GM21360 (cell line): ENCODE data around the gene GBGT1.

Experiments used
- ATAC-seq: cut with Tn5 transposase; IDR thresholded peaks from one replicate; pipeline ENCODE4 v1.9.1; 2021; ENCODE audit warnings: mild to moderate bottlenecking, moderate library complexity; ENCODE audit not compliant: unreplicated experiment

The GBGT1 gene

DNA sequence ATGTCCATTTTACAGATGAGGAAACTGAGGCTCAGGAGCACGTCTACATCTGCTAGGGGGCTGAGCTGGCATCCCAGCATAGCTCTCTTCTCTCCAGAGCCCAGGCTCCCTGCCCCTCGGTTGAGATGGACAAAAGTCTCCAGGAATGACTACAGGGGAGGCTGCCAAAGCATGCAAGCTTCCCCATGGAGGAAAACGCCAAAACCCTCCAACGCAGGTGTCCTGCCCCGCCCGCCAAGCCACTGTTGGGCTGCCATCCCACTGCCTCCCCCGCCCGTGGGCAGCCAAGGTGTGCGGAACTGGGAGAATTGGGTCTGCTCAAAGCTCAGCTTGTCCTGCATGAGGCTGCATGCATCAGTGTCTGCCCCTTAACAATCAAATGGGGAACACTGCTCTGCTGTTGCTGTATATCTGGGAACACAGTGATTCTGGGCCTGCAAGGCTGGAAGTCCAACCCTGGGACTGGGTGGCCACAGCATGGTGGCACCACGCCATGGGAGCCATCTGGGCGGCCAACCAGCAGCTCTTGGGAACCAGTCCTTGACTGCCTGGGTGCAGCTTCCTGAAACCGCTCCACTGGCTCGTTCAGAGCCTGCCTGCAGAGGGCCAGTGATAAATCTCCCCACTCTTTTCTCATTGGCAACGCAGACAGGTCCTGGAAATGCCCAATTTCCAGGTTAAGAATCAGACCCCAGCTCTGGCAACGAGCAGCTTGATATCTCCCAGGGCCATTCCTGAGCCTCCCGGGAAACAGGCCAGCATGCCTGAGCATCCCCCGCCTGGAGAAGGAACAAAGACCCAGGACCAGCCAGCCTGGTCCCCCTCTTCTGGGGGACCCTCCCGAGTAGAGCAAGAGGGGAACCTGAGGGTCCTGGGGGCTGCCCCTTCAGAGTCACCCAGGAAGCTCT lies 46.2 kb downstream of the GBGT1 start:
- ATAC-seq, result no peak

DNA sequence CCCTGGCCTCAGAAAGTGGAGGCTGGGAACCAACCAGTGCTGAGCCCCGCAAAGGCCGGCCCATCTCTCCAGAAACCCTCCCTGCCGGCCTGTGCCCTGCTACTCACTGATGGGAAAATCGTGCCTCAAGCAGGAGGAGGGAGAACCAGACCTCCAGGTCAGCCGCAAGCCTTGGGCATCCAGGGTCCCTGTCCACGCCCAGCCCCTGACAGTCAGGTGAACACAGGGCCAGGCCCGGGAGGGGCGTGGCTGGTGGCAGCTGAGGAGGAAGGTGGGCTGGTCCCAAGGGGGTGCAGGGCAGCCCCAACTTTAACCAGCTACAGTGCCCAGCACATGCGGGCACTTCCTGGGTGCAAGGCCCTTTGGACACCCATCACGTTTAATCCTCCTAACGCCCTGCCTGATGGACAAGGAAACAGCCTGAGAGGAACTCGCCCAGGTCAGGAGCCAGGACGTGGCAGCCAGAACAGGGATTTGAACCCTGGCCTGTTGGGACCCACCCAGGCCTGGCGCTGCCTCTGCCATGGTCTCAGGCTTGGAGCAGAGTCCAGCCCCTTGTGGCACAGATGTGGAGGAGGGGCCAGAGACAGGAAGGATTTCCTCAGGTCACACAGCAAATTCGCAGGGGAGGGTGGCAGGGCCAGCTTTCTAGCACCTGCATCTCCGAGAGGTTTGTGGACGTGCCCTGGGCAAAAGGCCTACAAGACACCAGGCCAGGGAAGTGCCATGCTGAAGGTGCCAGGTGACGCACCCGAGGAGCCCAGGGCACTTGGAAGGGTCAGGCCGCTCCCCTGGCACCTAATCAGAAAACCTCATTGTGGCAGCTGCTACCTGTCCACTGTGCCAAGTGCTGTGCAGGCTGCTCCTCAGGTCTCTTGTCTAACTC lies 47.1 kb downstream of the GBGT1 start:
- no peak for ATAC-seq

DNA sequence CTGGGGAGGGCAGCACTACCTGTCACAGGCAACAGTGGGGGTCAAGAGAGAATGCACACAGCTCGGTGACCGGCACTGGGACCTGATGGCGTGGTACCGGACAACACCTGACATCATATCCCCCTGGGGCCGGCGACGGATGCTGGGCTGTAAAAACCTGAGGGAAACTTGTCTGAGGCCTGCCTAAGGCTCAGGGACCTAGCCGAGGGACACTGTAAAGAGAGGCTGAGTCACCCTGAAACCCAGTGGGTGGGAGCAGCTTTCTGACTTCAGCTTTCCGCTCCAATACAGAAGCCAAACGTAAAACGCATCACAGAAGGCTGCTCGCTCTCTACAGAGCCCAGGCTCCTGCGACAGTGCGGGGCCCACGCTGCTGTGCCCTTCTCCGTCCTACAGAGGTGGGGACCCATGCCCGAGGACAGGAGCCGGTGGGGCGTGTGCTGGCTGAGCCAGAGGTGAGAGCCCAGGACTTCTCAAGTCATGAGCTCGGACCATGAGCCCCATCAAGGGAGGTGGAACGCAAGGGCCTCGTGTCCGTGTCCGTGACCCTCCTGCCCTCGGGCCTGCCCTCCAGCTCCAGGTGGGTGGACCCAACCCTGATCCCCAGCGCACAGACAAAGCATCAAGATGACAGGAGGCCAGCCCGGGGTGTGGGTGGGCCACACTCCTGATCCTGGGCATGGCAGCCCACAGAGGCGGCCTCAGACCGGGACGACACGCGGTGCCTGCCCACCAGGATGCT lies 47.9 kb downstream of the GBGT1 start:
- ATAC-seq, result peak; percentile 70

DNA sequence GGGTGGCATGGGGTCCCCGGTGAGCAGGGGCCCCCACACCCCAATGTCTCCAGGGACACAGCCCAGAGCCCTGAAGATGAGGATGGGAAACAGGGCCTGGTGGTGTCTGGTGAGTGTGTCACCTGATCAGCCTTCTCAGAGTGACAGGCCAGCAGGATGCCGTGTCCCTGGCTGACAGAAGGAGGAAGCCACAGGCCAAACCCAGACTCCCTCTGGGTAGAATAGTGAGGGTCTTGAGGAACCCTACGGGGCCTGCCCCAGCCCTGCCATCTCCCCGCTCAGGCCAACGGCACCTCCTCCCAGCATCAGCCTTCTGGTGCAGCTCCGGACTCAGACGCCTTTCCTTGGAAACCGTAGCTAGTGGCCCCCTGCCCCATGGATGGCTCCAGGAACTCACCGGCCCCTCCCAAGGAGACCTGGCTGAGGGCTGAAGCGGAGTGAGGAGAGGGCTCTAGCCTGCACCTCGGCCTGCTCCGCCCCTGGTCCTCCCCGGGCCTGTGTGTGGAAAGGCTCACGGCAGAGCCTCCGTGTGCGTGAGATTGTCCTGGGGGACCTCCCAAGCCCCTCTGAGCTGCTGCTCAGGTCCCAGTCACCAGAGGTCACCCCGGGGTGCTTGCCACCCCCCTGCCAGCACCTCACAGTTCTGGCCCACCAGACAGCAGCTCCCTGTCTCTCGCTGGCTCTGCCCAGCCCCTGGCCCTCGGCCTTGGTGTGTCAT lies 48.7 kb downstream of the GBGT1 start:
- no peak for ATAC-seq

DNA sequence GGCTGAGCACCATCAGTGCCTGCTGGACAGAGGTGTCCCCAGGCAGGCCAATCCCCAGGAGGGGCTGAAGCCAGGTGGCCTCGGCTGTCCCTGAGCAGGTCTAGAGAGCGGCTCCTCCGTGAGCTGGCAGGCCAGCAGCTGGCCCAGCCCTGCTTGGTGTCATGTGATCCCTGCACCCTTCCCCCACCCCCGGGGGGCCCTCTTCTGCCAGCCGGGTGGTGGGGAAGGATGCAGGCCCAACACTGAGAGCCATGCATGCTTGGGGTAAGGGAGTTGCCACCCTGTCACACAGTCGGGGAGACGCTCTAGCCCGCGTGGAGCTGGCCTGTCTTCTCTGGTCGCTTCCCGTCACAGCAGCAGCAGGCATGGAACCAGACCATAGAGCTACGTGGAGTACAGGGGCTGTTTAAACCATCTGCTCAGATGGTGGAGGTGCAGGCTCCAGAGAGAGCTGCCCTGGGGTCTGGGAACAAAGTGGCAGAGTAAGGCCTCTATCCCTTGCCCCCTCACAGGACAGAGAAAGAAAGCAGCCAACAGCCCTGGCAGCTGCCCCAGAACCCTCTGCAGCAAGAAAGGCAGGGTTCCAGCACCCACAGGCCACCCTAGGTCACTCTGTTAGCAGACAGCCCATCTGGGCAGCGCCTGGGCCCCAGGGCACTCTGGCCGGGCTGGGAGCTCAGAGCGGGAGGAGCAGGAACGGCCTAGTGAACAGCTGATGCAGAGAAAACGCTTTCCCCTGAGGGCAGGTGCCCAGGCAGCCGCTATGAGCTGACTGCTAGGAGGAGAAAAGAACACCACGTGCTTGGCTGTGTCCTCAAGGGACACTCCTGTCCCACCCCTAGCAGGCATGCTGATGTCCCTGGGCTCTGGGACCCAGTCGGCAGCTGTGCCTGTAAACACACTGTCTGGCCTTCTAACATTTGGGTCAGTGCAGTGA lies 49.5 kb downstream of the GBGT1 start:
- no peak for ATAC-seq

DNA sequence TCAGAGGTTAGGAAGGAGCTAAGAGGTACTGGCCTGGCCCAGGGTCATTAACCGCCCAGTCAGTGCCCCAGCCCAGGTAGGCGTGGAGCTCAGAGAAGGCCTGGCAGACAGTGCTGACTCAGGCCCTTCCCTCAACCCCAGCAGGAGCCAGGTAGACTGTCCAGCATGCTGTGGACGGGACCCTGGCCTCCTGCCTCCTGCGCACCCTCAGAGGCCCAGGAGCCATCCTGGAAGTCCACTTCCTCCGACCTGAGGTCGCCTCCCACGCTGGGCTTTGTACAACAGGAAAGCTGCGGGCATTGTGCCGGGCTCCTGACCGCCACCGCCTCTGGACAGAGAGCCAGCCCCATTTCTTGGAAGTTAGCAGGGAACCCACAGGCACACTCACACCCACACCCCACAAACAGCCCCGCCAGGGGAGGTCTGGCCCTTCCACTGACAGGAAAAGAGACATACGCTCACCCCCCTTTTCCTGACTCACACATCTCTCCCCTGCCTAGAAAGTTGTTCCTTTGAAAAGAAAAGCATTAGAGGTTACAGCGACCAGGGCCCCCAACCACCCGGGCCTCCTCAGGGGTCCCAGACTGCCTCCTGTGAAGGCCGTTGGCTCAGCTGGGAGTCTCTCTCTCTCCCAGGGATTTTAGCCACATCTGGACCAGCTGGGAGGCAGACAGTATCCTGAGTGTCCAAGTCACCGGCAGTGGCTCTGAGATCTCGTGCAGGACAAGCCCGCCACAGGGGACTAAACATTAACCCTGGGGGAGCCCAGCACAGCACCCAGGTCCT lies 50.4 kb downstream of the GBGT1 start:
- no peak for ATAC-seq

DNA sequence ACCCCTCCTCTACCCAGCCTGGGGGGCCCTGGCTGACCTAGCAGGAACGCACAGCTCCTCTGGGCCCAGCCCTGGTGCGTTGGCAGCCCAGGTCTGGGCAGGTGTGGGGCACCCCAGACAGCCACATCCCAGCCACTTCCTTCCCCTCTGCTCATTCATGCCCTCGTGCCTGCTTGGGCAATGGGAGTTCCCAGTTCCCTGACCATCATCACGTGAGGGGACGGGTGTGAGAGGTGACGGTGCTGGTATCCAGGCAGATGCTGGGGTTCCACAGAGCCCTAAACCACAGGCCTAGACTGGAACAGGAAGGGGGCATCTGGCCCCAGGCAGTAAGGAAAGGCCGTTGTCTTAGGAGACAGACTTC lies 51.1 kb downstream of the GBGT1 start:
- ATAC-seq, result no peak

DNA sequence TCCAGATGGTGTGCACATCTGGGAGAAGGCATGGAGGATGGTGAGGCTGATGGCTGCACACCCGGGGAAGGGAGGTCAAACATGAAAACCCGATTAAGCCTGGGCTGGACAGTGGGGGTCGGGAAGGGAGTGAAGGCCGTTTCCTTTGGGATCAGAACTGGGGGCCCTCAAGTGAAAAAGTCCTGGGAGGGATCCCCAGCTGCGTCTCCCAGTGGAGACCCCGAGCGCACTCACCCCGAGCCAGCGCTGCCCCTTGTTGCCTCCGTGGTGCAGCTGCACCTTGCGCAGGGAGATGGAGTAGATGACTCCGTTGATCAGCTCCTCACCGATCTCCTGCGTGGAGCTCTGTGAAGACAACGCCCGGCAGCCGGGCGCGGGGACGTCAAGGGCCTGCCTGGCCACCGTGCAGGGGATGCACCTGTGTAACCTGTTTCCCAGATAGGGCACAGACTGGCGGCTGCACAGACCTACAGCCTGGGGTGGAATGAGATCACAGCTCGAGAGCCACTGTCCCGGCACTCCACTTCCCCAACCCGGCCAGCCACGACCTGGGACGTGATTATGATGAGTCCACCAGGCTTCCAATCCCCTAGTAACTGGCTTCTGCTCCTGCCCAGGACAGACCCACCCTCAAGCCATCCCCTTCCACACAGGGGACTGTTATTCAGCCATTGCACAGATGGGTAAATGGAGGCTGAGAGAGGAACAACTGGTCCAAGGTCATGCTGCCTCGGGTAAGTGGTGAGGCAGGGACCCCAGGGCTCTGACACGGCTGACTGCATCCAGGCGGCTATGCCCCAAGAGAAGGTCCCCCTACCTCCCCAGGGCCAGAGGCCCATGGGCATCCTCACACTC lies 51.7 kb downstream of the GBGT1 start:
- ATAC-seq, result no peak

DNA sequence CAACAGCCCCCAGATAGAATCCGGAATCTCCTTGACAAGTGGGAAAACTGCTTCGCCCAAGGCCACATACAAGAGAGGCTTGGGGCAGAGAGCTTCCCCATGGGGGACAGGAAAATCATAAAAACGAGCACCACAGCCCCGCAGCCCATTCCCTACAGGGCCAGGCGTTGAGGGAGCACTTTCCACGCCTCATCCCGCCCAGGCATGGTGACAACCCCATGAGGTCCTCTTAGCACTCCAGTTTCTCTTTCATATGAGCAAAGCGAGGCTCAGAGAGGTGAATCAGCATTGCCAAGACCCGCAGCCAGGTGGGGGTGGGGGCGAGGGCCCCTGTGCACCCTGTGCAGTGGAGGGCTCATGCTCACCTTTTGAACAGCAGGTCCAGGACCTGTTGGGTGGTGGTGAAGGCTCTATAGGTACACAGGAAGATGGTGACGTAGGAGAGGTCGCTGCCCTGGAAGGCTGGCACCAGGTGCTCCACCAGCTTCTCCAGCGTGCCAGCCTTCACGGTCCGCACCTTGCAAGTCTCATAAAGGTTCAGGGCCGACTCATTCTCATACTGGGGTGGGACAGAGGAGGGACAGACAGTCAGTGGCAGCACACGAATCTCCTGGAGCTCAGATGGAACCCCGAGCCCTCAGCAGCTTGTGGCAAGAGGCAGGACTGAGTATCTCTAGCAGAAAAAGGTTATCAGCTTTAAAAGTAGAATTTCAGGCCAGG lies 53.6 kb downstream of the GBGT1 start:
- ATAC-seq, result no peak

DNA sequence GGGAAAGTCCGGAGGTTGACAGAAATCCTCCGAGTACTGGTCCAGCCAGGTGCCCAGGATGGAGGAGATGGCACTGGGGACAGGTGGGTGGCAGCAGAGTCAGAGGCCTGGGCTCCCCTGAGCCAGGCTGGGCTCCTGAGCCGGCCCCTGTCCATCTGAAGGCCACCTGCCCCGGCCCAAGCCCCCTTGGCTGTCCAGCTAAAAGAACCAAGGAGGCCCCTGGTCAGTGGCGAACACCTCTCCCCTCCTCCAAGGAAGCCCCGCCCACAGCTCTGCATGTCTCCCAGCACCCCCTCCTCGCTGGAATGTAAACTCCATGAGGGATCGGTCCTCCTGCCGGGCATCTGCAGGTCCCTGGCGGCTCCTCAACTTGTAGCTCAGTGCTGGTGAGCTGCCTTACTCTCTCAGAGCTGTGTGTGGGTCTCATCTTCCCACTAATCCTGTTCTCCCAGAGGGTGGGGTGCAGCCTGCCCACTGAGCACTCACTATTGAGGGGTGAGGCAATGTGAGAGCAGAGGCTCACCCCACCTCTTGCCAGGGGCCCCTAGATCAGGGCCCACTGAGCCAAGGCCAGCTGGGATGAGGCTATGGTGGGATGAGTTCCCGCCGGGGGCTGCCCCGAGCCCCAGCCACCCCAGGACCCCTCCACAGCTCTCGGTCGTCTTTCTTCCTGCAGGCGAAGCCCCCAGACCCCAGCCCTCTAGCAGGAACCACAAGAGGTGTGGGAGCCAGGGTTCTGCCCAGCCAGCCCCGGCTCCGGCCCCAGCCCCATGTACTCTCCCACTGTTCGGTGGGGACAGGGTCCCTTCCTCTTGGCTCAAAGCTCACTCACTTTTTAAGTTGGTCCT lies 54.7 kb downstream of the GBGT1 start:
- ATAC-seq, result no peak

DNA sequence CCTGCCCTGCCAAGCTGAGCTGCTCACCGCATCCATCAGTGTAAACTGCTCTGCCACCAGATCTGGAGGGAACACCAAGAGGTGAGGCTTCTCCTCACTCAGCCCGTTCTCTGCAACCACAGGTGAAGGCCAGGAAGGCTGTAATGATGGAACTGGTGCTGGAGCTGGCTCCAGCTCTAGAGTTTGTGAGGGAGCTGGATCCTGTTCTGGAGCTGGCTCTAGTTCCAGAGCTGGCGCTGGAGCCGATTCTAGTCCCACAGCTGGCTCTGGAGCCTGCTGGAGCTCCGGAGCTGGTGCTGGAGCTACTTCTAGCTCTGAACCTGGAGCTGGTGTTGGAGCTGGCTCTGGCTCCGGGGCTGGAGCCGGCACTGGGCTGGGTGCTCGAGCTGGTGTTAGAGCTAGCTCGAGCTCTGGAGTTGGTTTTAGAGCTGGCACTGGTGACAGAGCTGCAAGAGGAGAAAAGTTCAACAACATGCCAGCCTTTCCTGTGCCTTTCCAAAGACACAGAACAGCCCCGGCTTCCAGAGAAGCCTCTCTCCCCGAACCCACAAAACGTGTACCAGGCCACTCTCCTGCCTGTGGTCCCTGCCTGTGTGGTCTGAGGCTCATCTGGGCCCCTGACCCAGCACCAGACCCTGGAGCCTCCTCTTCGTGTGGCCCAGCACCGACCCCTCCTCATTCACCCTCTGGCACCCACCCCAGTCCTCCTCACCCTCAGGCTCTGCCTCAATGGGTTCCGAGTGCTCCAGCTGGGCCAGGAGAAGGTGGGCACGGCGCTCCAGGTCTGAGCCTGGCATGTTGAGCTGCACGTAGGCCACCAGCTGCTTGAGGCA lies 55.5 kb downstream of the GBGT1 start:
- no peak for ATAC-seq

DNA sequence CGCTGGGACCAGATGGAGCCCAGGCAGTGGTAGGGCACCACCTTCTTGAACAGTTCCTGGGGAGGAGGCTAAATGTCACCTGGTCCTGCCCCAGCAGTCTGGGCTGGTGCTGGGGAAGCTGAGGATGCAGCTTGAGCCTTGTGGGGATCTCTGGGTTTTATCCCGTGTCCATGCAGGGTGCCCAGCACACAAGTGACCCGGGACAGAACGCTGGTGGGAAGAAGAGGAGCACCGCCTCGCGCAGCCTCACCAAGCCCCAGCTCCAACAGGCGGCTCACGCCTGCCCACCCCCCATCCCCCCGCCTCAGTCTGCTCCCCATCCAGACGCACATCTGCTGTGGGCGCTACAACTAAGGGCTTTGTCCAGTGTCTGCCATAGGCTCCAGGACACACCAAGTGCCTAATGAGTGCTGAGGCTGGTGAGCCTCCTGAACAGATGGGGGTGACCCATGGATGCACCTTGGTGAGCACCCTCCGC lies 56.4 kb downstream of the GBGT1 start:
- no peak for ATAC-seq

DNA sequence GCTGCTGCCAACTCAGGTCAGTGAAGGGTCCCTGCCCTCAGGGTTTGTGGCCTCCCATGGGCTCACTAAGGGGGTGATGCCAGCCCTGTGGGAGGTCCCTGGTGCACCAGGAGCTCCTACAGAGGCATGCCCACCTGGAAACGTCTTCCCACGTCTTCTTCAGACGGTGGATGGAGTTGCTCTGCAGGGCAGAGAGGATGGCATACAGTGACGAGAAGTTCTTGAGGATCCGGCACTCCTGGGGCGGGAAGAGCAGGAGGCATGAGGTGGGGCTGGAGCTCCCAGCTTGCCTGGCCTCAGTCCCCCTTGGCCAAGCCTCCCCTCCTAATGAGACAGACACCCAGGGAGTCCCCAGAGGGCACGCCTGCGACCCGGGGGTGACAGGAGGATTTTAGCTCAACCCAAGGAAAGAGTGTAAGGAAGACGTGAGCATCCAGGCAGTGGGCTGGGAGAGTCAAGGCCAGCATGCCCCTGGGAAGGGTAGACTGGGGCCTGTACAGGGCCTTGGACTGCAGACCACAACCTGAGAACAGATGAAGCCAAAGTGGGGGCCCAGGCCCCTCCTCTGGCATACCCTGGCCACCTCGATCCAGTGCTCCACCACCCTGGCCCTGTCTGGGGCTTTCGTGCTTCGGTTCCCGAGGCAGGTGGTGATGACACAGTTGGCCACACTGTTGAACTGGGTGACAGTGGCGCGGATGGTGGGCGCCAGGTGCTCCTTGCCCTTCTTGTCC lies 57.0 kb downstream of the GBGT1 start:
- ATAC-seq, result no peak

DNA sequence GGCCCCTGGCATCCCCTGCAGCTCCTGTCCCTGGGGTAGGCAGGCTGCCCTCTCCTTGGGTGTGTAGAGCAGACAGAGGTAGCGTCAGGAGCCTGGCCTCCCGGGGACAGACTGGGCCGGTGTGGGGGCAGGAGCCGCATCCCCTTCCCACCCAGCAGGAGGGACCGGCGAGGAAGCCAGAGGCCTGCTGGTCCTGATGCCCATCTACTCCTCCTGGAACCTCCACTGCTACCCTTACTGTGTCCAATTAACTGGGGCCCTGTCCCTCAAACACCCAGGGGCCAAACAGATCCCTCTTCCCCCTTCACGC lies 58.3 kb downstream of the GBGT1 start:
- no peak for ATAC-seq
